HTR-8/SVneo (cell line): ENCODE data around the gene BCDIN3D.
"Not testable (repeated sequence)": the region's sequence is repeated elsewhere in the genome, so short reads cannot be mapped to it uniquely, and the experiment has no call there.

Source experiments
- DNase-seq: peaks from one replicate; pipeline ENCODE4 v3.0.0; 2011; ENCODE audit warnings: low spot score, mixed read lengths; ENCODE audit not compliant: insufficient read length
- FAIRE-seq: peaks from 2 replicates; lab custom pipeline; 2011; peaks lifted over from hg19 to GRCh38; lab: Jason Lieb, UNC

Gene BCDIN3D

GRCh38 chr12:49878021-49878420, 35.1 kb upstream of the BCDIN3D start:
- FAIRE-seq: no peak
- DNase-seq: no peak

GRCh38 chr12:49877066-49877465, 34.2 kb upstream of the BCDIN3D start:
- no peak for DNase-seq
- no peak for FAIRE-seq

DNA sequence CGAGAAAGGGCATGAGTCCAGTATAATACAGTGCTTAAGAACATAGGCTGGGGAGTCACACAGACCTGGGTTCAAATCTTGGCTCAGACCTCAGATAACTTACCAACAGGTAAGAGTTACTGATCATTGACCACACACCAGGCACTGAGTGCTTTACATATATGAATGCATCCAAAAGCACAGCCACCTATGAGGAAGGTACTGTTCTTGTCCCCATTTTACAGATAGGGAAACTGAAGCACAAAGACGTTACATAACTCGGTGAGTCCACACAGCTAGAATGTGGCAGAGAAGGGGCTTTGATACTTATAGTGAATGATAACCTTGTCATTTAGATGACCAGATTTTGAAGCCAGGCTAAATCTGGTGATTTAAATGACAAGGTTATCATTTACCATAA, 33.2 kb upstream of the BCDIN3D start:
- DNase-seq: no peak
- no peak for FAIRE-seq

DNA sequence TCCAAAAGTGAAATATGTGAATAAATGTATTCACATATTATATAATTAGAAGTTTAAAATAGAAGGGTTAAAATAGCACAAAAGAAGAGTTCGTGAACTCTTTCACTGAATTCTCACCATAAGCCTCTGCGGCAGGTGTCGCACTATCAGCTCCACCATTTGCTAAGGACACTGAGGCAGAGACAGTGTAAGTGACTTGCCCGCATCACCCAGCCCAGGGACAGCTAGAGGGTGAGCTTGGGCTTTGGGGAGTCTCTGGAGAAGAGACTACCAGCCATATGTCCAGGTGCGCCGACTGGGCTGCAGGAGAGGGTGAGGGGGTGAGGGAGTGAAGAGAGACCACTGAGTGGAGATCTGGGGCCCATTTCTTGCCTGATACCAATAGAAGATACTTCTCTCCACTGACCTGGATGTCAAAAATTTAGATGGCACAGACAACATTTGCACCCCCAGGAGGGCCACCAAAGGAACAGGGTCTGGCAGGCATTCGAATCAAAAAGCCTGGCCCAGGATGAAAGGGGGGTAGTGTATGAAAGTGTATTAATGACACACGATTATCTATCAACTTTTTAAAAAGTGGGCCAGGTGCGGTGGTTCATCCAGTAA, 32.3 kb upstream of the BCDIN3D start:
- DNase-seq: no peak
- no peak for FAIRE-seq

GRCh38 chr12:49874142-49874897, 31.4 kb upstream of the BCDIN3D start:
- FAIRE-seq: no peak
- DNase-seq: no peak

- DNase-seq: no peak
- no peak for FAIRE-seq
Observed at GRCh38 chr12:49873361-49873934, 30.5 kb upstream of the BCDIN3D start.

- FAIRE-seq: no peak
- no peak for DNase-seq
Observed at GRCh38 chr12:49872781-49873181, 29.9 kb upstream of the BCDIN3D start.

GRCh38 chr12:49872381-49872780, 29.5 kb upstream of the BCDIN3D start:
- FAIRE-seq: no peak
- no peak for DNase-seq

GRCh38 chr12:49871811-49872251, 28.9 kb upstream of the BCDIN3D start:
- not testable (repeated sequence) for DNase-seq, FAIRE-seq

DNA sequence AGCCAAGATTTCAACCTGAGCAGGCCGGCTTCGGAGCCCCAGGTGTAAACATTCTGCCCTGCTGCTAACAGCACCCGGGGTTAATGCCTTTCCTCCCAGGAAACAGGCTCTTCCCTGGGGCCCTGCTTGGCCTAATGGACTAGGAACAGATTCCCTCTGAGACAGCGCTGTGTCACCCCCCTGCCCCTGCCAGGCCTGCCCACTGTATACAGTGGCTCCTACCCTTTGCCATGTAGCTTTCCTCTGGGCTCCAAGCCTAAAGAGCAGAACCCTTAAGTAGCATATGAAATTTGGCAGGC, 28.3 kb upstream of the BCDIN3D start:
- no peak for FAIRE-seq
- no peak for DNase-seq

DNA sequence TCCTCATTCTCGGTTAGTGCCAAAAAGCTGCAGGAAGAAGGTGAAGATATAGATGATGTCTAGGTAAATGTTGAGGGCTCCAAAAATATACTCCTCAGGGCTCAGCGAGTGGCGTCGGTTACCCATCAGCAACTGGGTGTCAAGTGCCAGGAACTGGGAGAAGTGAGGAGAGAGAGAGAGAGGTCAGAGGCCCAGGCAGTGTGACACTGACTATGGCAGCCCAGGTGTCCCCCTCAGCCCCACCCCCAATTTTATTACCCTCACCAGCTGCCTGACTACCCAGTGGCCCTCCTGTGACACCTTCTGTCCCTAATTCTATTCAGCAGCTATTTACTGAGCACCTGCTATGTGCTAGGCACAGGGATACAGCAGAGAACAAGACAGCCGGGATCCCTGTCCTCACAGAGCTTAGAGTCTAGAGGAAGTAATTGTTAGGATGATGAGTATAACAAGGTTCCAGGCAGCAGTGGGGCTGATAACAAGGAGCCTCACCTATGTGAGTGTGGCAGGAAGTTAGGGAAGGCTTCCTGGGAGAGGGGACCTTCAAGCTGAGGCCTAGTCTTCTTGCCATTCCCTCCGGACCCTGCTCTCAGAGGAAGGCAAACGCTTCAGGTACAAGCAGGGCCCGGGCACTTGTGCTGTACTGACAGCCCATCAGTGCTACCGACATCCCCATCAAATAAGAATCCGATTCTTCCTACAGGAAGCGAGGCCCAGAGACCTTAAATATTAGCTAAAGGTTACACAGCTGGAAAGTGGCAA, 27.8 kb upstream of the BCDIN3D start:
- DNase-seq (no peak), FAIRE-seq (no peak)

GRCh38 chr12:49869816-49870500, 27.1 kb upstream of the BCDIN3D start:
- no peak for FAIRE-seq

DNA sequence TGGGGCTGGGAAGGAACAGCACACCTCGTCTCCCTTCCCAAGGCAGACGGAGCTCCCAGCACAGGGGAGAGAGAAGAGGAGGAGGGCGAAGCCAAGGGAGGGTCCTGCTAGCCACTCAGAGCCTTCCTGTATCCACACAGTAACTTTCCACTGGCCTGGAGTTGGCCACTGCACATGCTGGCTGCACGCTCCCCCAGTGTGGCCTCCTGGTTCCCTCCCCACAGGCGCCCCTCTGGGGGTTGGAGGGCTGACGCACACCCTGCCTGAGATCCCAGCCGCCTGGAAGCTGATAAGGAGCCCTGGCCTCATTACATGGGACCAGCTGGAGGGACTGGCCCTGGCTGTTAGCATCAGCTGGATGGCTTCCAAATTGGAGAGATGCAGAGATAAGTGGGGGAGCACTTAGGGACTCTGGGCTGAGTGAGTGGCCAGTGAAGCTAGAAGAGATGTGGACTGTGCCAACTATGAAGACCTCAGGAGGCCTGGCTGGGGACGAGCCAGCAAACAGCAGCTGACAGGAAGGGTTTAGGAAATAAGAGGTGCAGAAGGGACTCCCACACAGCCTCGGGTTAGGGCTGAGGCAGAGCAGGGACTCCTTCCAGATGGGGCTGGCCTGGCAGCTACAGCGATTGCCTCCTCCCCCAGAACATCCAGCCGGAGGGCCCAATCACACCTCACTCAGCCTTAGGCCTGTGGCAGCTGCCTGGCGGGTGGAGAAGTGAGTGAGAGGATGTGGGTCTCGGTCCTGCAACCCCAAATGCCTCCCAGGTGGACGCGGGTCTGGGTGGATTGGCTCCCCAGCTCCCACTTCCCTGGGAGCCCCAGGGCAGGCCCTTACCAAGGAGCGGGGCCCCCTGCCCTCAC, 26.3 kb upstream of the BCDIN3D start:
- FAIRE-seq: no peak

More at GRCh38 chr12:49869816-49870500, 27.1 kb upstream of the BCDIN3D start:
- DNase-seq: no peak

DNA sequence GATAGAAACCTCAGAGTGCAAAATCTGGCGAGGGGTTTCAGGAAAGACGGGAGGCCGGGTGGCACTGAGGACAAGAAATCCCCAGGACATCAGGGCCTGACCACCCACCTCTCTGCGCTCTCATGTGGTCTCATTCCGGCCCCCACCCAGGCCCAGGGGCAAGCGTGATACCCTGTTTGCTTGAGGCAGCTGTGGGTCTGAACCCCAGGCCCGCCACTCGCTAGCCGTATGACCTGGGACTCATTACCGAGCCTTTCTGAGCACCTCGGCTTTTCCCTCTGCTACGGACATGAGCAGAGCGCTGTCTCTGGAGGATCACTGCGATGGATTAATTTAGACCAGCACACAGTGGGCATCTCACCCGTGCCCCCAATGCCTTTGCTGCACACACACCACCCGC, 25.5 kb upstream of the BCDIN3D start:
- DNase-seq: no peak
- no peak for FAIRE-seq

More for the DNA sequence above, 26.3 kb upstream of the BCDIN3D start:
- DNase-seq: peak; percentile 88

DNA sequence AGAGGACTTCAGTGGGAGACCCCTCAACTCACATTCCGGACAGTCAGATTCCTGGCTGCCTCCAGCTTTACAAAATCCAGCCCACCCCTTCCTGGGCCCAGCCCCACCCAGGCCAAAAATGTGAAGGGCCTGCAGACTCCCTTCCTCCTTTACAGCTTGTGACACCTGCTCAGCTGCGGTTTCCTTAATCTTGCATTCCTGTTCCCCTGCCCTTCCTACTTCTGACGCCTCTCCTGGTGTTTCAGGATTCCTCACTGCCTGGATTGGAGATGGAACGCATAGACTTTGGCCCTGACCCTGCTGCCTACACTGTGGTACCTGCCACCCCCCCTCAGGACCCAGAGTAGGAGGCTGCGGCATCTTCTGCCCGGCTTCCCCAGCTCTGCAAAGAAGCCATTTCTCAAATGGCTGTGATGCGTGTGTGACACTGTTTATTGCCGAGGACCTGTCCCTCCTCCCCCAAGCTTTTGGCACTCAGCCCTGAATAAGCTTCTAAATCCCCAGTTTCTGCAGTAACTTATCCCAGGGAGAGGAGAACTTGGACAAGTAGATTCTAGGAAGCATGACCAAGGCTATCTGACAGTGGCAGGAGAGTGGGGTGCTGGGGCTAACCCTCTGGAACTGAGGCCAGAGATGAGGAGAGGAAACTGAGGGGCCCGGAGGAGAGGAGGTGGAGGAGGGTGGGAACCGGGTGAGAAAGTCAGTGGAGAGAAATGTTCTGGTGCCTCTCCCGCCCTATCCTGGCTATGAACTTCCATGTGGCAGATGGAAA, 24.9 kb upstream of the BCDIN3D start:
- no peak for DNase-seq
- FAIRE-seq: no peak

- FAIRE-seq (no peak), DNase-seq (peak; percentile 81)
Observed at GRCh38 chr12:49866859-49867569, 24.1 kb upstream of the BCDIN3D start.

DNA sequence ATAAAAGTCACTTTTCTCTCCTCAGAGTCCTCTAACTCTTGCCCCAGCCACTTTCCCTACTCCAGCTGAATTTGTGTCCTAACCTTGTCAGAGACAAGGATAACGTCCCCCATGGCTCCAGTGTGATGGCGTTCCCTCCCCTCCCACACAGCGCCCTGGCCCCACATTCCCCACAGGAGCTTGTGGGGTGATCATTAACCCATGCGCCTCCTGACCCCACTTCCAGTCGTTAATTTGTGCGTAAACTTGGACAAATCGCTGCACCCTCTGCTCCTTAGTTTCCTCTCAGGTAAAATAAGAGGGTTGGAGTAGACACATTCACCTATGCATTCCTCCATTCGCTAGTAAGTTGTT, 22.9 kb upstream of the BCDIN3D start:
- DNase-seq (no peak), FAIRE-seq (no peak)

- FAIRE-seq (no peak), DNase-seq (no peak)
Observed at GRCh38 chr12:49865109-49865781, 22.3 kb upstream of the BCDIN3D start.
